ENCODE measurements around the gene BNC1.
"Not testable (repeated sequence)": the region's sequence is repeated elsewhere in the genome, so short reads cannot be mapped to it uniquely, and the experiment has no call there.

BNC1 gene

DNA sequence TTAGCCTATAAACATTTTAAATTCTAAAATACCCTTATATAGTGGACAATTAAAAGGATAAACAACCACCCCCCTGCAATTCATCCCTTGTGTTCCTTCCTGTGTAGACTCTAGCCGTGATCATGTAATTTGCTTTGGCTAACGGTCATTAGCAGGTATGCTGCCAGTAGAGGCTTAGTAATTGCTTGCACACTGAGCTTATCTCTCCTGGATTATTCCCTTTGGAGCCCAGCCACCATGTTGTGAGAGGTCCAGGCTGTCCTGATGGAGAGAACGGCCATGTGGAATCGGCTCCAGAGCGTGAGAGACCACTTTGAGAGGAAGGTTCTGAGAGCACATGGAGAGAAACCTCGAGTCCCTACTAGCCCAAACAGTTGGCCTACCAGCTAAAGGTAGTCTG is 11.0 kb upstream of the BNC1 start:
- DNase-seq: no peak

DNA sequence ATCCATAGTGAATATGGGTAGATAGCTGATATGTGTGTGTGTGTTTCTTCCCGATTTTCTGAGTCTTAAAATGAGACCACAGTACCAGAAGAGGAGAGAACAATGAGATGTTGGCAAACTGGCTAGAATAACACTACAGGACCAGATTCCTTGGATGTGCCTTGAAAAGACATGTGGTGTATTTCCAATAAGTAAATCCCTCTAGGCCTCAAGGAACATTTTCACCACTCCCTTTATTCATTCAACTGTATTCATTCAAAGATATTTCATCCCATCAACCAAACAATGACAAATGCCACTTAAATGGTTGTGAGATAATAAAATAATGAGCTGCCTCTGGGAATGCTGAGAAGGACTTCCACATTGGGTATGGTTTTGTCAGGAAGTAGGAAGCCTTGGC is 8.7 kb upstream of the BNC1 start:
- no peak for DNase-seq

DNA sequence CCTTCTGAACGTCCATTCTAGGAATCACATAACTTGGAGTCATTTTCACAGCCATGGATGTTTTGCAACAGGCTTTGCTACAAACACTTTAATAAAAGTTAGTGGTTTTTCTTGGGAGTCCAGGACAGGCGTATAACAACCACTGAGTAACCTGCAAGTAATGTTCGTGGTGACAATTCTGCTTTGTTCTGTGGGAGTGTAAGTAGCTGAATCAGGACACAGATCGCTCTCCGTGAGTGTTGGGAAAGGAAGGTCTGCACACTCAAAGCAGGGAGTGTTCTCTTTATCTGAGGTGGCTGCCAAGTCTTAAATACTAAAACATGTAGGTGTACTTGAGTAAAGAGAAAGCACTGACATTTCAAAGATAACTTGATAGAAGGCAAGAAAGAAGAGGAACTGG is 7.9 kb upstream of the BNC1 start:
- DNase-seq: no peak

DNA sequence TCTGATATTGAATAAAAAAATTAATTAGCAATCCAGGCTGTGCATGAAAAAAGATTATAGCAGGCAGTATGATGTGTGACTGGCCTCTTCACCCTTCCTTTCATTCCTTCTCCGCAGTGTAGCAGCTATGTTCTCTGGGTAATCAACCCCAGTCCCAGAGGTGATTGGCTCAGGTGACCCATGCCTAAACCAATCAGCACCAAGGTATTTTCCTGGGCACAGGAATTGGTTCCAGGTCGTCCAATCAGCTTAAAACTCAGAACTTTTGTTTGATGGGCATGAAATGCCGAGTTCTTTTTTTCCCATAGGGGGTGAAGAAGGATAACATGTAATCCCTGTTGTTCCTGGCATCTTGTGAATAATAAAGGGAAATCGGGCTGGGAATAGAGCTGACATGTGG is 5.8 kb upstream of the BNC1 start:
- no peak for DNase-seq

DNA sequence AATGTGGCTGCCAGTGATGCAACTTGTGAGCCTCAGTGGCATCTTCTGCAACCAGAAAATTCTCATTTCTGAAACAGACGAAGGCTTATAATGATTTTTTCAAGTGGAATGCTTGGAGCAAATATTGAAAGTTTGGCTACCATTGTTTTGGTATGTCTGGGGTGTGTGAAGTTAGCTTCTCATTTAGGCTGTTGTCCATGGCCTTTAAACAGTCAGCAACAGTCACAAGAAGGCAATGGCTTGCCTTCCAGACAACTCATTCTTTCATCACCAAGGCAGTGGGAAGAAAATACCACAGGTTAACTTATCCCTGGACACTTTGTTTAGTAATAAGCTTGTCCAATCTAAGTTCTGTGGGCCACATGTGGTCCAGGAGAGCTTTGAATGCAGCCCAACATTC is 4.7 kb upstream of the BNC1 start:
- DNase-seq: no peak

DNA sequence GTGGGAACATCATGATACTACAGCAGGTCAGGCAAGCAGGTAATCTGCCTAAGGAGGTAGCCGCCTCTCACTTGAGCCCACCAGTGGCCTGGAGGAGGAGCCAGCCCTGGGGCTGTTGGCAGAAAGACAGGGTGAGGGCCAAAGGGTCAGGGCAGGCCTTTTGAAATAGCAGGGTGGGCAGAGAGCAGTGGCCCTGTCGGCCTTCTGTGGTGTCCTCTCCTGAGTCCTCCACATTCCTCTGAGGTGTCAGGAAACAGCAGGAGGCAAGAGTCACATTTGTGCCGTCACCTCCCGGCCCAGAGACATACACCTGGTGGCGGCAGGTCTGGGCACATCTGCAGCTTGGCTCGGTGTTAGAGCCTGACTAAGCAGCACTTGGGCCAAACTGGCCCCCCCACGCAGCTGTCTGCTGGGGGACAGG is 3.9 kb upstream of the BNC1 start:
- DNase-seq: no peak

DNA sequence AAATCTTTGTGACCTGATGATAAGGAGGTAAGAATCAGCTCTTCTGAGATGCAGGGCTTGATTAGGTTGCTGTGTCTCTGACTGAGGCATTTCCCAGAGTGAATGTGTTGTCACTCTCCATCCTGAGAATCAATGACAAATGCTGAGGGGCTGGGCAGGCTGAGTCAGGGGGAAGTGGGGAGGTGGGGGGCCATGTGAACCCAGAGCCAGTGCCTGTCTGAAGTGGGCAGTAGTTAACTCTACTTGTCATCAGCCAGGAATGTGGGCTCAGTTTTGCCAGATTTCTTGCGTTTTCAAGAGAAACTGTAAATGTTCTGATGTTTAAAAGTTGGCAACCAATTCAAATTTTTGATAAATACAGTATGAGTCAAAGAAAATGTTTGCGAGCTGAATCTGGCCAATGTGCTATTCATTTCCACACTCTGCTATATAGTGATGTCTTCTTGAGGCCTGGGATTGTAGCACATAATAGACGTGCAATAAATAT is 3.1 kb upstream of the BNC1 start:
- DNase-seq: no peak

DNA sequence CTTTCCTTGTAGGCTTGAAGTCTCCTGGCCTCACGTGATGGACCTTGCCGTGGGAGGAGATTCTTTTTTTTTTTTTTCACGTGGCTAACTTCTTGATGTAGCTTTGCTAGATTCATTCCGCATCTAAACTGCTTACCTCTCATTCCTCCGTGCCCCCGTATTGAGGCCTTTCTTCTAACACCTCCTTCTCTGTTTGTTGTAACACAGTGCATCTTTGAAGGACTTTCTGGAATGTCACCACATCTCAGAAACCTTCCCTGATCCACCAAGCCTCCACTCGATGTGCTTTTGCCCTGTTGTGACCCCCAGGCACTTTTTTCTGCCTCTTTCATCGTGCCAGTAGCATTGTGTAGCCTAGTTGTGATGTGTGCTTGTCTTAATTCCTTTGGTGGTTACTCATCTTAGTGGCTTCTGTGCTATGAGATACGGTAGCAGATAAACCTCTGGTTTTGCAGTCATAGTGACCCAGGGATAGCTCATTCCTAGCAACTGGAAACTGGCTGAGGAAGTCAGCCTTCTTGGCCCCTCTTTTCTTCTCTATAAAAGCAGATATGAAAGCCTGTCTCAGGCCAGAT is 1.6 kb upstream of the BNC1 start:
- DNase-seq: no peak

DNA sequence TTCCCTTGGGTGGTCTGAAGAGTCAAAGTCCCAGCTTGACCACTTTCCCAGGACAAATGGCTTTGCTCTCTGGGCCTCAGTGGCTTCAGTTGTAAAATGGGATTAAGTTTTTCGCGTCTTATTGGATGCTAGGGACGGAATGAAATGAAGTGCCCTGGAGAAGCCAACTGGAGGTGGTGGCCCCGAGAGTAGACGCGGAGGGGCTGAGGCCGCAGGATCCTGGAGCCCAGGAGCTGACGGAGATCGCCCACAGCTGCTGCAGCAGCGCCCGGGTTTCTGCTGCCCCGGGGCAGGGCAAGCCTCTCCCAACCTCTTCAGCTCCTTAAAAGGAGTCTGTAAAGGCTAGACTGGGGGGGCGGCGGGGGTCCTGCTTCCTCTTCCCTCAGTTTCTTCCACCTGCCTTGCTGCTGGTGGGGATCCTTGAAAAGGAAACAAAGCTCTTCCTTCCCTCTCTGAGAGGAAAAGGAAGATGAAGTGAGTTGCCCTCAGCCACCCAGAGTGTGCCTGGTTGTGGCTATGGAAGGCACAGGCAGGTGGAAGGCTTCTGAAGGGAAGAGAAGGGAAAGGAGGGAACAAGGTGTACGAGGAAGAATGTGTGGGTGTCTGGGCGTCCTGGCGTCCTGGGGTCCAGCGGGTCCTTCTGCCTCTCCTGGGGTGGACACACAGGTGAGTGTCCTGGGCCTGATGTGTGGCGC is 967 bp upstream of the BNC1 start:
- DNase-seq: no peak

DNA sequence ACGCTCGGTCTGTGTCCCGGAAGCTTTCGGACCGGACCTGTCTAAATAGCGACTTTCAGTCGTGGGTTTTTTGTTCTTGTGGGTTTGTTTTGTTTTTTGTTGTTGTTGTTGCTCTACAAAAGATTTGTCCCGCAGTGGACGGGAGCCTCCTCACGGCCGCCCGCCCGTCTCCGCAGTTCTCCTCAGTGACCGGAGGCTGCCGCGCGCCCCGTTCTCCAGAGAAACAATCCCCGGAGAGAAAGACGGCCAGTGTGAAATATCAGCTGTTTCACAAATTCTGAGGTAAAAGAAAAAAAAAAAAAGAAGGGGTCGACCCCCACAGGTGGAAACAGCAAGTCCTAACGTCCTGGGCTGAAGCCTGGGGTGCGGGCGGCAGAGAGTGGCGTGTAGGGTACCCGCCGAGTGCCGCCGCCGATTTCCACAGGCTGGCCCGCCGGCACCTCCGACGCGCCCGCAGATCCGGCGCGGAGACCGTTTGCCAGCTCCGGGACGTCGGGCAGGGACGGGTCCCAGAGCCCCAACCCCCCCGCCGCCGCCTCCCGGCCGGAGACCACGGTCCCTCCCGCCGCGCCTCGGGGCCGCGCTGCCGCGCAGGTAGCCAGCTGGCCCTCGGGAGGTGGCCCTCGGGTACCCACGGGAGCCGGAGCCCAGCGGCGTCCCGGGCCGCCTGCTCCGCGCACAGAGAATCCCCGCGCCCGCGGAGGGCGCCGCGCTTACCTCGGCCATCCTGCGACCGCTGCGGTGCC is 478 bp downstream of the BNC1 start:
- no peak for DNase-seq

DNA sequence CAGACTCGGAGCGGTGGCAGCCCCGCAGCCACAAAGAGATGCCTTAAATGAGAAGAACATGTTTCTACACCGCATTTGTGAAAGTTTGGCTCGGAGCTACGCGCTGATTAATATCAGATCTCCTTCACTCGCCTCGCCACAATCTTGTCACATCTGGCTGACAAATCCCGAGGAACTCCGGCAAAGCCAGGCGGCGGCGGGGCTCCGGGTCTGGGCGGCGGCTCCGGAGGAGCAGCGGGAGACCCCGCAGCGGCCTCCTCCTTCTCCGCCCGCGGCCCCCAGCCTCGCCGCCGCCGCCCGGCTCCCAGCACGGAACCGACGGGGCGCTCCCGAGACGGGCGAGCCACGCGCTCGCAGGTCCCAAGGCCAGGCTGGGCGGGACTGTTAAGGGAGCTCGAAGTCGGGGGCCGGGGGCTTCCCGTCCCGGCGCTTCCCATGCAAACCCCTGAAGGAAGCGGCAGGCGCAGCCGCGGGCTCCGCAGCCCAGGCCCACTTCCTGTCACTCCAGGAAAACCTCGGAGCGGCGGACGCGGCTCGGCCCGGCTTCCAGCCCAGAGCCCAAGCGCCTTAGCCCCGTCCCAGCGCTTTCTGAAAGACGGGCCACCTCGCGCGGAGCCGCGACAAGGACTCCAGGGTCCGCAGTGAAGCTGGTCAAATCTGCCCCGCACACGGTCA is 1.2 kb downstream of the BNC1 start:
- no peak for DNase-seq

DNA sequence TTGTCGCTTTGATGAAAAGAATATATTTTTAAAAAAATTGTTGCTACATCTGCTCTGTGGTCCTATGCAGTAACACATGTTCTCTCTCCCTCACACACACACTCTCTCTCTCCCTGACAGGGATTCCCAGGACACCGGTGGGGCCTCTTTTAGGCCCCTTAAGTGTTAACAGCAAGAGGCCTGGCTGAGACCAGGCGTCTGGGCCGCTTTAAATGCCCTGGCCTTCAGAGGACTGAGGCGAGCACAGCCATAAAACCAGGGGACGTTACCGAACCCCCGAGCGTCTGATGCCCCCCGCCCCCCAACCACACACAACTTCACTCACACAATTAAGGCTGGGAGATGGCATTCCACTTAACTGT is 1.7 kb downstream of the BNC1 start:
- no peak for DNase-seq

DNA sequence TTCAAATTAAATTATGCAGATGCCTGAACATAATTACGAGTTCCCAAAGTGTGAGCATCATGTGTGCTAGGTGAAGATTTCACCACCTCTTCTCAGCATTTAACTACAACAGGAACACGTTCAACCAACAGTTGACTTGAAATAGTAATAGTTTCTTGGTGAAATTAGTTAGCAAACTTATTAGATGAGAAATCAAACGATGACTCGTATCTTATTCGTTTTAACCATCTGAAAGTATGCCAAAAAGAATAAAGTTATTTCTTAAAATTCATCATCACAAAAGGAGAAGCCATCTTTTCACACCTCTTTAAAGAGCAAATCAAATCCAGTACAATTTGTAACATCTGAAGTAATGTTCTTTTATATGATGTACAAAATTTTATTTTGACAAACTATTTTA is 2.3 kb downstream of the BNC1 start:
- no peak for DNase-seq

DNA sequence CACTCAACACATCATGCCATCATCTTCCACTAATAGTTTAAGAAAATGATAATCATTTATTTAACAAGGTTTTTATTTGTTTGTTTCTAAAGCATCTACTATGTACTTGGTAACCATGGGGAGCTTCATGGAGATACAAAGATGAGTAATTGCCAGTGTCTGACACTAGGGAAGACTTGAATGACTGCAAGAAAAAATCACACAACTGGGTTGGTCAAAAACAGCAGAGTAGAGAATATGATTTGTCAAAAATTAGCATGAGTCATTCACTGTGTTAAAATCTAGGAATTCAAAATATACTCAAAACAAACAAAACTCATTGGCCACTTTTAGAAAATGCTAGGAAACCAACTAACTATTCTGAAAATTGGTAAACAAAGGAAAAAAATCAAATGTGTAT is 6.3 kb downstream of the BNC1 start:
- no peak for DNase-seq

DNA sequence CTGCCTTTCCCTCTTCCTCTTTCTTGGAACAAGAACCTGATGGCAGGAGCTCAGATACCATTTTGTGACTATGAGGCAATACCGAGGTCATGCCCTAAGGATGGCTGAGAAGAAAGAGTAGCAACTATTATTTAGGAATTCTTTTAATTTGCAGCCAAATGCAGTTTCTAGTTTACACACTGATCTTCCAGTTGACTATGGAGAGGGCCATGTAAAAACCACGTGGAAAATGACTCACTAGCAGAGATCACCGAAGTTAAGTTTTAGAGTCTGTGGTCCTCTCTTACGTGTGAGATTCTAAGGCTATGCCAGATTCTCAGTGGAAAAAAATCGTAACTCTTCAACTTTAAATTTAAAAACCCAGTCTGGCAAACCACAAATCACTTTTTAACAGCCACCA is 7.8 kb downstream of the BNC1 start:
- DNase-seq: no peak

DNA sequence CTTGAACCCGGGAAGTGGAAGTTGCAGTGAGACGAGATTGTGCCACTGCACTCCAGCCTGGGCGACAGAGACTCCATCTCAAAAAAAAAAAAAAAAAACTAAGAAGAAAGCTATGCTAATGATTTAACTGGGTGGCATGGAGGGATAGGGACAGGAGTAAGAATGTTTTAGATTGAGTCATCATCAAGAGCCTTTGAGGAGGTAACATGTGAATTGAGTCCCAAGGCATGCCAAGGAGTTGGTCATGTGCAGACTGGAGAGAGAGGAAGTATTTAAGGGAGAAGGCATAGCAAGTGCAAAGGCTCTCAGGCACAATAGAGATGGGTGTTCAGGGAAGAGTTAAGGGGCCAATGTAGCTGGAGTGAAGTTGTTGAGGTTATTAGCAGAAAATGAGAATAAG is 9.1 kb downstream of the BNC1 start:
- DNase-seq: no peak

DNA sequence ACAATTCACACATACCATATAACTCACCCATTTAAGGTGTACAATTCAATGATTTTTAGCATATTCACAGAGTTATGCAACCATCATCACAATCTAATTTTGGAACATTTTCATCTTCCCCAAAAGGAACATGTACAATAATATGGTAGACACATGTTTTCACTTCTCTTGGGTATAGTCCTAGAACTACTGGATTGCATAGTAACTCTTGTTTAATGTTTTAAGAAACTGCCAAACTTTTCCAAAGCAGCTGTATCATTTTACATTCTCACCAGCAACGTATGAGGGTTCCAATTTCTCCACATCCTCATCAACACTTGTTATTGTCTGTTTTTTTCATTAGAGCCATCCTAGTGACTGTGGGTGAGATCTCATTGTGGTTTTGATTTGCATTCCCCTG is 14.3 kb downstream of the BNC1 start:
- no peak for DNase-seq

DNA sequence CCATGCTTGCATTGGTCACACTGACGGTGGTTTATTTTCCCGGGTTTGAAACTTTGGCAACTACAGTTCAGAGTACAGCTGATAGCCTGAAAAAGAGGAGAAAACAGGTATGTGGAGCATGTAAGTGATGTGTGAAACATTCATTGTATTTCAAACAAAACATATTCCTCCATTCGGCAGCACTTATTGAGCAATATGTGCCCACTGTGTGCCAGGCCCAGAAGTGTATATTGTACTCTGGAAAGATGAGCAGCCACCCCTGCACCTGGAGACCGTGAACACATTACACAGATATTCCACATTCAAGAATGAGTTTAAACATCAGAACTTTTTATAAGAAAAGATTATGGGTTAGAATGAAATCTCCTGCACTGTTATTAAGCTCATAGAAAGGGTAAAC is 16.3 kb downstream of the BNC1 start:
- DNase-seq: no peak

DNA sequence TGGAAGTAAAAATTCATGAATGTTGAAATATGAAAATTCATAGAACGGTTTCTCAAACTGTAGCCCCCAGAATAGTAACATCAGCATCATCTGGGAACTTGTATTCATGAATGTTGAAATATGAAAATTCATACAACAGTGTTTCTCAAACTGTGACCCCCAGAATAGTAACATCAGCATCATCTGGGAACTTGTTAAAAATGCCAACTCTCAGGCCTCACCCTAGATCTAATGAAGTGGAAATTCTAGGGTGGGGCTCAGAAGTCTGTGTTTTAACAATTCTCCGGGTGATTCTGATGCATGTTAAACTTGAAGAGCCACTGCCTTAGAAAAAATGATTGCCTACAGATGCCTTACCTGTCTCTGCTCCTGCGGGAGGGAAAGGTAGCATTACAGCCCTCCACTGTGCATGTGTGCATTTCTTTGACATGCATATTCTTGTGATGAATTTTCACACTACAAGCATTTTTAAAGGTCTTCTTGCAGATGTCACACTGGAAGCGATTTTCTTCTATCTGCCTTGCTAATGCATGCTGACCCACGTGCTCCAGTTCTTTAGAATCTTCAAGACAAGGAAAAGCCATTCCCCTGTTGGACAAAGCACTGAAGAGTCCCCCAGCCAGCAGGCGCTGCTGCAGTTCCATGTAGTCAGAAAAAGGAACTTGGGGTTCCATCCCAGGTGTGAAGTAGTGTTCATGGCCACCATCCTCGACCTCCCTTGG is 21.7 kb downstream of the BNC1 start:
- DNase-seq: no peak

DNA sequence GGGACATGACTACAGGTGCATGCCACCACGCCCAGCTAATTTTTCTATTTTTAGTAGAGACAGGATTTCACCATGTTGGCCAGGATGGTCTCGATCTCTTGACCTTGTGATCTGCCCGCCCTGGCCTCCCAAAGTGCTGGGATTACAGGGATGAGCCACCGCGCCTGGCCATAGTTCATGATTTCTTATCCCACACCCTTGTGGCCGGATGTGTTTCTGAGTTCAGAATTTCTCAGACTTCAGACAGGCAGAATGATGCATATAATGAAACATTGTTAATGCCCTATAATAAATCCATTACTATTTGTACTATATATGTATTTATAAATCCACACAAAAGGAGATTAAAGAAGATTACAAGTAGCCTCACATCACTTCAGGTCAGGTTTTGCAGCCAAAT is 22.3 kb downstream of the BNC1 start:
- not testable (repeated sequence) for DNase-seq

DNA sequence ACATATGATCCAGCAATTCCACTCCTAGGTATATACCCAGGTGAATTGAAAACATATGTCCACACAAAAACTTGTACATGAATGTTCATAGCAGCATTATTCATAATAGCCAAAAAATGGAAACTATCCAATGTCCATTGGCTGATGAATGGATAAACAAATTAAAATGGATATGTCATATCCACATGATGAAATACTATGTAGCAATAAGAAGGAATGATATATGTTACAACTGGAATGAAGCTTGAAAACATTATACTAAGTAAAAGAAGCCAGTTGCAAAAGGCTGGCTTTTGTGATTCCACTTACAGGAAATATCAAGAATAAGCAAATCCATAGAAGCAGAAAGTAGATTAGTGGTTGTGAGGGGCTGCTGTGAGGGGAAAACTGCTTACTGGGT is 33.7 kb downstream of the BNC1 start:
- no peak for DNase-seq

DNA sequence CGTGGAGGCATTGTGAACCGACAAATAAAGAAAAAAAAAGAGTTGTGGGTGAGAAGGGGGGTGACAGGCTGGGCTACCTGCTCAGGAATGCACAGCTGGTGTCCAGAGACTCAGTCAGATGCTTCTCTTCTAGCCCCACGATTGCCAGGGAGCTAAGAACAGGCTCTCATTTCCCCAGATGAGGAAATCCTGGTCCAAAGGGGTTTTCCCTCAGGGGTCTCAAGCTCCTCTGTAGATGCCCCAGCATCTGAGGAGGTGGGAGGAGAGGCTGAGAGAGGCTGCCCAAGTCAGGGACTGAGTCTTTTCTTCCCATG is 35.5 kb downstream of the BNC1 start:
- no peak for DNase-seq

Measured in NCI-H2029 treated with DMSO at 0.1 percent for 48 hours (cell line).